ENCODE data around the gene USP40.

DNA sequence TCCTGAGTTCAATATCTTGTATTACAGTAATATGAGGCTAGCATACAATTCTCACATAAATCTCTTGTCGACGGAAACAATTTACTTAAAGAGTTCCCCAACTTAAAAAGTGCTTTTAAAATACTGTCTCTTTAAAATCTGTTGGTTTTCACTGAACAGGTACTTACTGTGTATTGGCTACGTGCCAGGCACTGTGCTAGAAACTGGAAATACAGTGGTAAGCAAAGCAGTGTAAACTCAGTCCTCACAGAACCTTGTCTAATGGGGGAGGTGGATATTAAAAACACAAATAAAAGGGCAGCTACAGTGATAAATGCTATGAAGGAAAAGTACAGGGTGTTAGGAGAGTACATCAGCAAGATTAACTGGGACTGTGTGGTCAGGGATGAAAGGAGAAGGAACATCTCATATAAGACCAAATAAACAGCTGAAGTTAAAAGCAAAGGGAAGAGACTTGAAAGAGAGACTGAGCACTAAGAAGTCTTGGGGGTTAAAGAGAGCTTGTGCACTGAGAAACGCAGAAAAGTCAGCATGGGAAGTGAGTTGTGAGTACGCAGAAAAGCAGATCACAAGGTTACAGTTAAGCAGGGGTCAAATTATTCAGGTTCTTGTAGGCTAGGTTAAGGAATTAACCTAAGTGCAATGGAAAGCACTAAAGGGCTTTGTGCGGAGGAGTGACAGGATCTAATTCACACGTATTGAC is 52.5 kb downstream of the USP40 start:
- no peak for TF ChIP-seq POLR2AphosphoS5 (IDR thresholded peaks at IDR 0.05)
- TF ChIP-seq POLR2A (IDR thresholded peaks at IDR 0.05), result no peak
- TF ChIP-seq, protein P1, sequence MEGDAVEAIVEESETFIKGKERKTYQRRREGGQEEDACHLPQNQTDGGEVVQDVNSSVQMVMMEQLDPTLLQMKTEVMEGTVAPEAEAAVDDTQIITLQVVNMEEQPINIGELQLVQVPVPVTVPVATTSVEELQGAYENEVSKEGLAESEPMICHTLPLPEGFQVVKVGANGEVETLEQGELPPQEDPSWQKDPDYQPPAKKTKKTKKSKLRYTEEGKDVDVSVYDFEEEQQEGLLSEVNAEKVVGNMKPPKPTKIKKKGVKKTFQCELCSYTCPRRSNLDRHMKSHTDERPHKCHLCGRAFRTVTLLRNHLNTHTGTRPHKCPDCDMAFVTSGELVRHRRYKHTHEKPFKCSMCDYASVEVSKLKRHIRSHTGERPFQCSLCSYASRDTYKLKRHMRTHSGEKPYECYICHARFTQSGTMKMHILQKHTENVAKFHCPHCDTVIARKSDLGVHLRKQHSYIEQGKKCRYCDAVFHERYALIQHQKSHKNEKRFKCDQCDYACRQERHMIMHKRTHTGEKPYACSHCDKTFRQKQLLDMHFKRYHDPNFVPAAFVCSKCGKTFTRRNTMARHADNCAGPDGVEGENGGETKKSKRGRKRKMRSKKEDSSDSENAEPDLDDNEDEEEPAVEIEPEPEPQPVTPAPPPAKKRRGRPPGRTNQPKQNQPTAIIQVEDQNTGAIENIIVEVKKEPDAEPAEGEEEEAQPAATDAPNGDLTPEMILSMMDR (IDR thresholded peaks at IDR 0.05 in 8 of 11, conservative IDR thresholded peaks at IDR 0.05 in 3 of 11), result no peak

All from spleen (tissue), 7 donors.